PC-3 (cell line): ENCODE data around the gene STX2.

Experiments
- CTCF ChIP-seq: fragments of 300-600 bp; sonication (generic); conservative IDR thresholded peaks from 2 replicates; pipeline ENCODE4 v1.5.1; 2017; ENCODE audit warnings: antibody characterized with exemption, low read depth, mild to moderate bottlenecking, low read length
- EZH2 ChIP-seq: fragments of 300-600 bp; sonication (generic); IDR thresholded peaks from one replicate; pipeline ENCODE4 v1.6.1; 2017; ENCODE audit warnings: antibody characterized with exemption, mild to moderate bottlenecking, low read length; ENCODE audit not compliant: unreplicated experiment

GRCh38 chr12:130874696-130875095, 35.6 kb upstream of the STX2 start:
- TF ChIP-seq CTCF: no peak
- TF ChIP-seq EZH2: no peak
